Epithelial cell of proximal tubule (primary cell): Measurements from ENCODE around the gene TRAP1. TPM values are rescaled to one million over a fixed set of nuclear protein-coding genes. Genes with fewer than 3 reads are reported as not detected.
A peak's percentile ranks its signal among the peaks of the same experiment; 100 is the strongest.
"Not testable (repeated sequence)": the region's sequence is repeated elsewhere in the genome, so short reads cannot be mapped to it uniquely, and the experiment has no call there.

Experiments
- DNase-seq: peaks from one replicate; pipeline ENCODE4 v3.0.0-alpha.2; 2011; ENCODE audit warnings: low read depth
- H3K4me3 ChIP-seq: 2 replicates; pipeline ENCODE4 v1.5.1; 2011; ENCODE audit warnings: low read depth, mild to moderate bottlenecking, low read length
- total RNA-seq: library from RNA; depleted of rRNA; stranded (reverse); fragments of >200 nt; gene quantifications from 2 replicates; pipeline ENCODE4 v1.2.3, GENCODE V29; 2015
- TF ChIP-seq, protein P1 (sequence below): conservative IDR thresholded peaks from 2 replicates; pipeline ENCODE4 v1.5.1; 2012; ENCODE audit warnings: low read depth, mild to moderate bottlenecking, low read length

Gene TRAP1
- total RNA-seq, 1 donor from 2014 or later, result 143 TPM

DNA sequence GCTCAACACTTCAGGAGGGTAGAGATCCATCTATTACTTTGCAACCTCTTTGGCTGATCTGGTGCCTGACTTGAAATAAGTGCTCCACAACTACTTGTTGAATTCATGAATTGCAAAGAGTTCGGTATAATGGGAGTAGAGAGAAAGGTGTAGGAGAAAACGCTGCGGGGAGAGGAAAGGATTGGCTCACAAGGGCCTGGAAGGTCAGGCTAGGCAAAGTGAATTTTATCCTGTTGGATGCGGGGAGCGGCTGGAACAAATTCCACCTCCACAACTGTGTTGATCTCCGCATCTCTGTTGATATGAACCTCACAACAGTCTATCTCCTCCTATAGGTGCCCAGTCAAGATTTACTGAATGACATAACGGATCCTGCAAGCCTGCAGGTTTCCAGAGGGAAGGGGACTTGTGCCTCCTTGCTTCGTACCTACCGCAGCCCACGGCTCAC lies 106.6 kb downstream of the TRAP1 start:
- no peak for DNase-seq
- peak overlapping the region; percentile 98 for H3K4me3 ChIP-seq
- TF ChIP-seq, protein P1, sequence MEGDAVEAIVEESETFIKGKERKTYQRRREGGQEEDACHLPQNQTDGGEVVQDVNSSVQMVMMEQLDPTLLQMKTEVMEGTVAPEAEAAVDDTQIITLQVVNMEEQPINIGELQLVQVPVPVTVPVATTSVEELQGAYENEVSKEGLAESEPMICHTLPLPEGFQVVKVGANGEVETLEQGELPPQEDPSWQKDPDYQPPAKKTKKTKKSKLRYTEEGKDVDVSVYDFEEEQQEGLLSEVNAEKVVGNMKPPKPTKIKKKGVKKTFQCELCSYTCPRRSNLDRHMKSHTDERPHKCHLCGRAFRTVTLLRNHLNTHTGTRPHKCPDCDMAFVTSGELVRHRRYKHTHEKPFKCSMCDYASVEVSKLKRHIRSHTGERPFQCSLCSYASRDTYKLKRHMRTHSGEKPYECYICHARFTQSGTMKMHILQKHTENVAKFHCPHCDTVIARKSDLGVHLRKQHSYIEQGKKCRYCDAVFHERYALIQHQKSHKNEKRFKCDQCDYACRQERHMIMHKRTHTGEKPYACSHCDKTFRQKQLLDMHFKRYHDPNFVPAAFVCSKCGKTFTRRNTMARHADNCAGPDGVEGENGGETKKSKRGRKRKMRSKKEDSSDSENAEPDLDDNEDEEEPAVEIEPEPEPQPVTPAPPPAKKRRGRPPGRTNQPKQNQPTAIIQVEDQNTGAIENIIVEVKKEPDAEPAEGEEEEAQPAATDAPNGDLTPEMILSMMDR, result no peak

DNA sequence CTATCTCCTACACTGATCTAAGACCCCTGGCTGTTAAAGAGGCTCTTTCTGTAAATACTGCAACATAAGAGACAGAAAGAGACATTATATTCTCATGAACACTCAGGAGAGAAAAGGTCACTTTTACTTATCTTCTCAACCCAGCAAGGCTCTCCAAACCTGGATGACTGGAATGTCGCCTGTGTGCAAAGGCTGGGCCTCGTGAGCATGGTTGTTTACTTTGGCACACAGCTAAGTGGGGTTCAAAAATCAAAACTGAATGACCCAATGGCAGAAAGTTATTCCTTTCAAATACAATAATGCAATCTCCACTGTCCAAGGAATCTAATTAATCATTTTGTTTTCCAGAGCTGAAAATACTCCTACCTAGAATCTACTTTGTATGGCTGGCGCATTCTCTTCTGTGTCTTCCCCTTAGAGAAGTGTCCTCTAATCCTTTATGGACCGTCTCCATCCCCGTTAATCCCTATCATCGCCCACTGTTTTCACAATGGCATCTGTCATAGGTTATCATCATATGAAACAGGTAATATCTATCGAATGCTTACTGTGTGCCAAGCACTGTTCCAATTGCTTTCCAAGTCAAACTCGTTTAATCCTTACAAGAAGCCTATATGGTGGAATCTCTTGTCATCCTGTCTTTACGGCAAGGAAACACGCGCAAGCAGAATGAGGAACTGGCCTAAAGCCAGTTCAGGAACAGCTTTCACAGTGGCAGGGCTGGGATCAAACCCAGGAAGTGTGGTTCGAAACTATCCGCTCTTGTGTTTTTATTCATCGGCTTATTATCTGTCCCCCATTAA lies 107.2 kb downstream of the TRAP1 start:
- peak overlapping the region; percentile 98 for H3K4me3 ChIP-seq
- TF ChIP-seq, protein P1, result no peak
- no peak for DNase-seq

GRCh38 chr16:3608976-3609375 lies 108.3 kb downstream of the TRAP1 start:
- H3K4me3 ChIP-seq, result not testable (repeated sequence)

DNA sequence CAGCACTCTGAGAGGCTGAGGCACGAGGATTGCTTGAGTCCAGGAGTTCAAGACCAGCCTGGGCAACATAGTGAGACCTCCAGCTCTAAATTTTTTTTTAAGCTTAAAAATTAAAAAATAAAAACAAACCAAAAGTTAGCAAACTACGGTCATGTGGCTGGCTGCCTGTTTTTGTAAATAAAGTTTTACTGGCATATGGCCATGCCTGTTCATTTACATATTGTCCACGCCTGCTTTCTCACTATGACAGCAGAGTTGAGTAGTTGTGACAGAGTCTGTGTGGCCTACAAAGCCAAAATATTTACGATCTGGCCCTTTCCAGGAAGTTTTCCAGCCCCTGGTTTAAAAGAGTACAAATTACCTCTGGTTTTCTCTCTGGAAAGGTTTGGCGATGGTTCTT lies 109.3 kb downstream of the TRAP1 start:
- H3K4me3 ChIP-seq, result no peak overlapping the region
- TF ChIP-seq, protein P1, result no peak
- no peak for DNase-seq

More at GRCh38 chr16:3608976-3609375, 108.3 kb downstream of the TRAP1 start:
- DNase-seq, result not testable (repeated sequence)

Other genes with a start within 250 kb of the TRAP1 start
- not detected in 2 replicates for gene C16orf90, start 222.0 kb downstream of the TRAP1 start, total RNA-seq
- 15.2 and 18.7 TPM in 2 replicates for gene CLUAP1, start 216.5 kb downstream of the TRAP1 start, total RNA-seq
- gene NLRC3, start 140.1 kb downstream of the TRAP1 start, total RNA-seq, result under 0.01 TPM in 1 of 2 replicates, not detected in the other
- gene SLX4, start 105.9 kb downstream of the TRAP1 start, total RNA-seq, result 6.6 and 6.9 TPM in 2 replicates
- gene DNASE1, start 62.8 kb downstream of the TRAP1 start, total RNA-seq, result 7.4 and 12.2 TPM in 2 replicates
- 11.3 and 12.1 TPM in 2 replicates for gene CREBBP, start 163.2 kb upstream of the TRAP1 start, total RNA-seq